B cell (primary cell): Measurements from ENCODE around the gene TEX19.

Experiments
- CTCF ChIP-seq: fragments of 200-600 bp; IDR thresholded peaks from one replicate; pipeline ENCODE4 v1.8.0; 2022; ENCODE audit warnings: antibody characterized with exemption, mild to moderate bottlenecking
- EZH2 ChIP-seq: IDR thresholded peaks from 2 replicates; pipeline ENCODE4 v1.6.1; 2012; ENCODE audit warnings: borderline replicate concordance, low read depth, mild to moderate bottlenecking, moderate library complexity, low read length; ENCODE audit not compliant: insufficient read depth, poor library complexity, severe bottlenecking

- TF ChIP-seq CTCF: no peak
- no peak for TF ChIP-seq EZH2
These were observed 3.1 kb upstream of the TEX19 start for GRCh38 chr17:82355770-82356427.
